NCI-H1417 (cell line): Measurements from ENCODE around the gene NCAPH2.

Experiments
- DNase-seq, 3 experiments: peaks; one replicate each; lab custom pipeline; 2025; lab: John Stamatoyannopoulos, UW

Gene NCAPH2

GRCh38 chr22:50573491-50574382, 65.7 kb downstream of the NCAPH2 start:
- DNase-seq: no peak

- no peak for DNase-seq
Observed at GRCh38 chr22:50574383-50574755, 66.3 kb downstream of the NCAPH2 start.
